BE2C (cell line): ENCODE results near the gene ANKS1A.

ENCODE experiments used
- DNase-seq: peaks from one replicate; pipeline ENCODE4 v3.0.0-alpha.2; 2020
- H3K27me3 ChIP-seq: fragments of 250-450 bp; sonication (Bioruptor Pico); 2 replicates; pipeline ENCODE4 v1.5.1; 2020; ENCODE audit warnings: mild to moderate bottlenecking
- H3K36me3 ChIP-seq: fragments of 250-450 bp; sonication (Bioruptor Pico); 2 replicates; pipeline ENCODE4 v1.5.1; 2020; ENCODE audit warnings: mild to moderate bottlenecking
- H3K4me1 ChIP-seq: fragments of 250-450 bp; sonication (Bioruptor Pico); 2 replicates; pipeline ENCODE4 v1.5.1; 2020
- H3K4me3 ChIP-seq: 2 replicates; pipeline ENCODE4 v1.5.1; 2011; ENCODE audit warnings: low read depth, low read length
- H3K9me3 ChIP-seq: fragments of 250-450 bp; sonication (Bioruptor Pico); 2 replicates; pipeline ENCODE4 v1.5.1; 2020
- TF ChIP-seq, protein P1 (sequence below): IDR thresholded peaks from 2 replicates; pipeline ENCODE4 v1.5.1; 2012; ENCODE audit warnings: mild to moderate bottlenecking, low read depth, low read length

ANKS1A gene

GRCh38 chr6:35050757-35051330 is 161.8 kb downstream of the ANKS1A start:
- Histone ChIP-seq H3K27me3 (no peaks in the 10 kb centered on the region), H3K9me3 (no peaks in the 10 kb centered on the region), H3K4me1 (no peaks in the 10 kb centered on the region), H3K36me3 (no peaks in the 10 kb centered on the region), H3K4me3 (no peak overlapping the region)
- DNase-seq: no peak
- TF ChIP-seq, protein P1, sequence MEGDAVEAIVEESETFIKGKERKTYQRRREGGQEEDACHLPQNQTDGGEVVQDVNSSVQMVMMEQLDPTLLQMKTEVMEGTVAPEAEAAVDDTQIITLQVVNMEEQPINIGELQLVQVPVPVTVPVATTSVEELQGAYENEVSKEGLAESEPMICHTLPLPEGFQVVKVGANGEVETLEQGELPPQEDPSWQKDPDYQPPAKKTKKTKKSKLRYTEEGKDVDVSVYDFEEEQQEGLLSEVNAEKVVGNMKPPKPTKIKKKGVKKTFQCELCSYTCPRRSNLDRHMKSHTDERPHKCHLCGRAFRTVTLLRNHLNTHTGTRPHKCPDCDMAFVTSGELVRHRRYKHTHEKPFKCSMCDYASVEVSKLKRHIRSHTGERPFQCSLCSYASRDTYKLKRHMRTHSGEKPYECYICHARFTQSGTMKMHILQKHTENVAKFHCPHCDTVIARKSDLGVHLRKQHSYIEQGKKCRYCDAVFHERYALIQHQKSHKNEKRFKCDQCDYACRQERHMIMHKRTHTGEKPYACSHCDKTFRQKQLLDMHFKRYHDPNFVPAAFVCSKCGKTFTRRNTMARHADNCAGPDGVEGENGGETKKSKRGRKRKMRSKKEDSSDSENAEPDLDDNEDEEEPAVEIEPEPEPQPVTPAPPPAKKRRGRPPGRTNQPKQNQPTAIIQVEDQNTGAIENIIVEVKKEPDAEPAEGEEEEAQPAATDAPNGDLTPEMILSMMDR: no peak

- no peak for DNase-seq
- H3K9me3 ChIP-seq: no peaks in the 10 kb centered on the region
- no peaks in the 10 kb centered on the region for H3K4me1 ChIP-seq
- H3K36me3 ChIP-seq: no peaks in the 10 kb centered on the region
- TF ChIP-seq, protein P1: no peak
- no peak overlapping the region for H3K4me3 ChIP-seq
- H3K27me3 ChIP-seq: no peaks in the 10 kb centered on the region
These were observed 162.3 kb downstream of the ANKS1A start for GRCh38 chr6:35051396-35051795.

GRCh38 chr6:35051997-35052583 is 163.0 kb downstream of the ANKS1A start:
- no peak for DNase-seq

DNA sequence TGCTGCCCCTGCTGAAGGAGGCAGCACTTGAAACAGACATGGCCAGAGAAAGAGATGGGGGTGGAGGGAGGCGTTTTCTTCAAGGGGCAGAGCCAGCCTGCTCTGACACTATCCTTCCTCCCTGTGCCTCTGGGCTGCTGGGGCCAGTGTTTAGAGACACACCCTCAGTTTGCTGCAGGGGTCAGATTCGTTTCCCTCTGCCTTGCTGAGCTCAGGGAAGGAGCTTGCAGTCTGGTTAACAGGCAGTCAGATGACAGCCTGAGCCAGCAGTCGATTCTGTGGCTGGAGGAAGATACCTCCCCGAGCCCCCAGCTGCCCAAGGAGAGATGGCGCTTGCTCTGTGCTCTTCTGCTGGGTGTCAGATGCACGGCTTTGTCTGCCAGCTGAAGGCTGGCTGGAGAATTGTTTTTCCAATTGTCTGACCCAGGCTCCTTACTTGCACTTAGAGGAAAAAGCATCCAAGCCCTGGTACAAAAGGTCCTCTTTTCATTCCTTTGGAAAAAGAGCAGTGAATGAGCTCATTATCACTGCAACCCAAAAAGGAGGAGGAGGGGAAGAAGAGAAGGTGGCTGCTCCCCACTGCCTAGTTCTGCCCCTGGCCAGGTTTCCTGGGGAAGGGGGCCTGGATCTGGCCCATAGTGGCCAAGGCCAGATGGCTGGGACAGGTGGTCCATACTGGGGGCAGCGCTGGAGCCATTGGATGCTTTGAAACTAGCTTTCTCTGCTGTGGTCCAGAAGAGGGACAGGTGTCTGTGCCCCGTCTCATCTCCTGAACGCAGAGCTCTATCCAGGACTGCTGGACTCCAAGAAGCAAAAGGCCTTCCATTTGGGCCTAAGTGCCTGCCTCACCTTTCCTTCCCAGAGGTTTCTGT is 163.9 kb downstream of the ANKS1A start:
- DNase-seq: no peak
- Histone ChIP-seq H3K36me3 (no peaks in the 10 kb centered on the region), H3K4me1 (no peaks in the 10 kb centered on the region), H3K4me3 (no peak overlapping the region), H3K9me3 (no peaks in the 10 kb centered on the region), H3K27me3 (no peaks in the 10 kb centered on the region)
- TF ChIP-seq, protein P1: no peak

More at GRCh38 chr6:35051997-35052583, 163.0 kb downstream of the ANKS1A start:
- Histone ChIP-seq H3K4me1 (no peaks in the 10 kb centered on the region), H3K36me3 (no peaks in the 10 kb centered on the region), H3K9me3 (no peaks in the 10 kb centered on the region), H3K4me3 (no peak overlapping the region), H3K27me3 (no peaks in the 10 kb centered on the region)
- TF ChIP-seq, protein P1: no peak

DNA sequence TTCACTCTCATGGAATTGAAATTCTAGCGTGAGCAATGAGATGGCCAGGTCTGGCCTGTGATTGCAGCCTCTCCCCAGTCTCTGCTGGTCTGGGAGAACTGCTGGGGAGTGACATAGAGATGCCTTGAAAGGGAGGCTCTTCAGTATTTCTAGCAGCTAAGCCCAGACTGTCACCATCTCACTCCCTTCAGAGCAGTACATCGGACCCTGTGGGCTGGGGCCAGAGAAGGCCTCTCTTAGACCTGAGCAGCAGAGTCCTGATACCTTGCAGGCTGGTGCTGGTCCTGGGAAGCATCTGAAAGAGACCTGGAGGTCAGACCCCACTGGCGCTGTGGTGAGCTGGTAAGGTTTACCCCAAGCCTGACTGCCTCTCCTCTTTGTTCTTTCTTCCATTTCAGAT is 164.6 kb downstream of the ANKS1A start:
- H3K27me3 ChIP-seq: no peaks in the 10 kb centered on the region
- TF ChIP-seq, protein P1: no peak
- no peaks in the 10 kb centered on the region for H3K36me3 ChIP-seq
- no peak for DNase-seq
- no peak overlapping the region for H3K4me3 ChIP-seq
- H3K9me3 ChIP-seq: no peaks in the 10 kb centered on the region
- H3K4me1 ChIP-seq: no peaks in the 10 kb centered on the region
